NT2/D1 (cell line): ENCODE measurements around the gene DDX10.

ENCODE experiments used
- DNase-seq: peaks from one replicate; pipeline ENCODE4 v3.0.0-alpha.2; 2011; ENCODE audit warnings: low read depth, low spot score
- H3K27me3 ChIP-seq: 2 replicates; pipeline ENCODE4 v1.6.0; 2011; ENCODE audit warnings: mild to moderate bottlenecking; ENCODE audit not compliant: insufficient read length, insufficient read depth
- H3K36me3 ChIP-seq: 2 replicates; pipeline ENCODE4 v1.6.1; 2011; ENCODE audit warnings: mild to moderate bottlenecking, low read length, mixed read lengths; ENCODE audit not compliant: insufficient read depth, insufficient read length
- H3K4me1 ChIP-seq: 2 replicates; pipeline ENCODE4 v1.5.1; 2011; ENCODE audit not compliant: insufficient read depth, insufficient read length
- H3K4me3 ChIP-seq: 2 replicates; pipeline ENCODE4 v1.5.1; 2011; ENCODE audit warnings: low read depth; ENCODE audit not compliant: insufficient read length
- H3K9ac ChIP-seq: 2 replicates; pipeline ENCODE4 v1.6.0; 2011; ENCODE audit warnings: low read depth; ENCODE audit not compliant: insufficient read length
- H3K9me3 ChIP-seq: 2 replicates; pipeline ENCODE4 v1.5.1; 2011; ENCODE audit warnings: mild to moderate bottlenecking, low read length; ENCODE audit not compliant: insufficient read depth
- SUZ12 ChIP-seq: IDR thresholded peaks from 2 replicates; pipeline ENCODE4 v1.6.1; 2011; ENCODE audit not compliant: insufficient read length, insufficient read depth; ENCODE audit errors: extremely low read depth
- YY1 ChIP-seq: IDR thresholded peaks from 2 replicates; pipeline ENCODE4 v1.6.1; 2011; ENCODE audit not compliant: insufficient read length, insufficient read depth
- ZNF274 ChIP-seq: IDR thresholded peaks from 2 replicates; pipeline ENCODE4 v1.6.1; 2011; ENCODE audit warnings: mild to moderate bottlenecking, low read depth, low read length

The DDX10 gene

DNA sequence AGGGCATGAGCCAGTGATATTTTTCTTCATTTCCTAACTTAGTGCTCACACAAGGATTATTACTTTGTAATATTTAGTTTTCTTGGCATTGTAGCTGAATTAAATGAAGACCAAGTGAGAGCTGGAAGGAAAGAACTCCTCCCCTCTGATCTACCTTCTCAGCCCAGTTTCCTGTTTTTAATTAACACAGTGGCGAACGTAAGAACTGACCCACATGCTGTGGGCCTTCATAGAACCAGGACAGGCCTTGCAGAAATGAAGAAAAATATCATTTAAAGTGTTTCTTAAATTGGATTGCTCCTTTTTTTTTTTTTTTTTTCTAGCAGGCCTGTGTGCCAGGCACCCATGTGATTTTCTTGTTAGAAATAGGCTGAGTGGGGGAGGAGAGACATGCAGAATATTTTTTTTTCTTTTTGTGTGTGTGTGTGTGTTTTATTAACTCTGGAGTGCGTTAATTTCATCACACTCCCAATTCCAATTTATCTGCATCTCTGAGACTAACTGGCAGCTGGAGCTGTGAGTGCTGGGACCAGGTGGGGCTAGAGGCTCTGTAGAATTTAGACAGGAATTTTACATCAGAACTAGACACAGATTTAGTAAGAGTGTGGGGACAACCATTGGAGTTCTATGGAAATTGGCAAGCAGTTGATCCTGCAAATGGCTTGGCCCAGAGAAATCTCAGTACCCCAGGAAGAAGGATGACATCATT, 320.5 kb downstream of the DDX10 start:
- no peaks in the 10 kb centered on the region for H3K36me3 ChIP-seq
- TF ChIP-seq YY1 = no peak
- TF ChIP-seq ZNF274 = no peak
- no peak for TF ChIP-seq SUZ12
- H3K27me3 ChIP-seq = no peaks in the 10 kb centered on the region
- H3K4me3 ChIP-seq = no peak overlapping the region
- H3K9me3 ChIP-seq = no peaks in the 10 kb centered on the region
- DNase-seq = no peak
- no peak overlapping the region for H3K9ac ChIP-seq
- H3K4me1 ChIP-seq = no peaks in the 10 kb centered on the region

DNA sequence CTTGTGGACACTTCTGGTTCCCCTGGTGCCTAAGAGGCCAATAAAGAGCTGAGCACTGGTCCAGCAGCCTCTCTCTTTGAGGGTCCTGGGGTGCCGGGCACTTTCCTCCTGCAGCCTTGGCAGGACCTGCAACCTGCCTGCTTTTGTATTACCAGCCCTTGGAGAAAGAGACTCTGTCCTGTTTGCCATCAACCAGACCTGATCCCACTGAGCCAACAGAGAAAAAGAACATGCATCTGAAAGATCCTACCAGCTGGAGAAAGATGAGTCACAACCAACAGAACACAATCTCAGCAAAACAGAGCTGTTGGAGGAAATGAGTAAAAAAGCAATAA, 321.0 kb downstream of the DDX10 start:
- Histone ChIP-seq H3K4me1 (no peaks in the 10 kb centered on the region), H3K9ac (no peak overlapping the region), H3K9me3 (no peaks in the 10 kb centered on the region), H3K27me3 (no peaks in the 10 kb centered on the region), H3K4me3 (no peak overlapping the region), H3K36me3 (no peaks in the 10 kb centered on the region)
- no peak for TF ChIP-seq YY1
- no peak for TF ChIP-seq SUZ12
- TF ChIP-seq ZNF274 = no peak
- DNase-seq = peak; percentile 33
